ENCODE measurements around the gene ASIC1.

GRCh38 chr12:50088577-50089335 is 31.4 kb downstream of the ASIC1 start:
- TF ChIP-seq GATA1 (IDR thresholded peaks at IDR 0.05; ENCODE audit: low read depth, low read length) (no peak), POLR2A (IDR thresholded peaks at IDR 0.05; ENCODE audit: low read length) (no peak)
